Stimulated activated CD8-positive, alpha-beta memory T cell treated with anti-CD3 and anti-CD28 coated beads, Interleukin-7, amount 100 ng/mL, for 24 hours (primary cell): ENCODE data around the gene TTC38.

Experiments used
- DNase-seq: peaks from one replicate; pipeline ENCODE4 v3.0.0-alpha.2; 2020; ENCODE audit warnings: low read depth

TTC38 gene

GRCh38 chr22:46267431-46268279 is at the start of gene TTC38:
TTC38 (plus strand) TSS chr22:46268008; CDS start chr22:46268040, 32 bp downstream.
- no peak for DNase-seq

GRCh38 chr22:46219636-46220035 is 48.2 kb upstream of the TTC38 start:
- DNase-seq, result no peak

GRCh38 chr22:46220921-46221320 is 46.9 kb upstream of the TTC38 start:
- no peak for DNase-seq

- no peak for DNase-seq
These were observed 43.5 kb upstream of the TTC38 start for GRCh38 chr22:46224044-46224897.

GRCh38 chr22:46224898-46225290 is 42.9 kb upstream of the TTC38 start:
- no peak for DNase-seq

GRCh38 chr22:46225631-46226030 is 42.2 kb upstream of the TTC38 start:
- no peak for DNase-seq

- DNase-seq, result no peak
These were observed 41.2 kb upstream of the TTC38 start for GRCh38 chr22:46226577-46226976.

- DNase-seq, result no peak
These were observed 38.1 kb upstream of the TTC38 start for GRCh38 chr22:46229701-46230100.

- DNase-seq, result no peak
These were observed 37.4 kb upstream of the TTC38 start for GRCh38 chr22:46230262-46230901.

- DNase-seq, result no peak
These were observed 34.6 kb upstream of the TTC38 start for GRCh38 chr22:46233231-46233630.

GRCh38 chr22:46234969-46235368 is 32.8 kb upstream of the TTC38 start:
- DNase-seq, result no peak

GRCh38 chr22:46237453-46238124 is 30.2 kb upstream of the TTC38 start:
- no peak for DNase-seq

- DNase-seq, result no peak
These were observed 29.3 kb upstream of the TTC38 start for GRCh38 chr22:46238541-46238940.

GRCh38 chr22:46239261-46240048 is 28.4 kb upstream of the TTC38 start:
- DNase-seq, result no peak

- no peak for DNase-seq
These were observed 27.7 kb upstream of the TTC38 start for GRCh38 chr22:46240073-46240472.

- no peak for DNase-seq
These were observed 27.3 kb upstream of the TTC38 start for GRCh38 chr22:46240506-46240905.

- DNase-seq, result no peak
These were observed 26.9 kb upstream of the TTC38 start for GRCh38 chr22:46240907-46241306.

GRCh38 chr22:46241396-46242007 is 26.3 kb upstream of the TTC38 start:
- DNase-seq, result no peak

GRCh38 chr22:46242076-46242475 is 25.7 kb upstream of the TTC38 start:
- no peak for DNase-seq

GRCh38 chr22:46244771-46245170 is 23.0 kb upstream of the TTC38 start:
- no peak for DNase-seq

GRCh38 chr22:46245511-46245910 is 22.3 kb upstream of the TTC38 start:
- DNase-seq, result no peak
